ENCODE data around the gene TRIP12. TPM values are rescaled to one million over a fixed set of nuclear protein-coding genes. Genes with fewer than 3 reads are reported as not detected.

The TRIP12 gene
- total RNA-seq, 1 experiment from 2014 or later, result 368 TPM

GRCh38 chr2:229855116-229855515 lies 66.7 kb downstream of the TRIP12 start:
- BruUV-seq (replicated peaks), result no TSS peak
- H3K27me3 ChIP-seq (ENCODE audit: control insufficient read depth, insufficient read depth, low read length), result no peaks in the 10 kb centered on the region
- no peak overlapping the region for H3K4me3 ChIP-seq (ENCODE audit: low read depth in 2 of 2, low read length in 2 of 2)
- peak overlapping the region; percentile 14; the same call in 1 of the 2 replicates for H3K27ac ChIP-seq (ENCODE audit: low read length)
- peaks cover 10% of the 10 kb centered on the region; the same call in 1 of the 2 replicates for H3K4me1 ChIP-seq (ENCODE audit: control insufficient read depth, insufficient read depth, low read length)
- ChIA-PET POLR2A (no interaction called here), CTCF (no interaction called here)
- TF ChIP-seq TCF7L2 (IDR thresholded peaks at IDR 0.05; ENCODE audit: low read depth, low read length) (no peak), REST (IDR thresholded peaks at IDR 0.05; ENCODE audit: insufficient read depth in 1 of 2, low read depth in 2 of 2, low read length in 1 of 2) (no peak), SIN3A (IDR thresholded peaks at IDR 0.05; ENCODE audit: borderline replicate concordance, insufficient read depth, low read depth, low read length) (no peak), POLR2AphosphoS5 (IDR thresholded peaks at IDR 0.05; ENCODE audit: low read depth, low read length) (no peak), CTCF (IDR thresholded peaks at IDR 0.05) (no peak)
- peaks cover 24% of the 10 kb centered on the region for H3K36me3 ChIP-seq (ENCODE audit: control insufficient read depth, insufficient read depth, low read length)
- peak; percentile 27 for DNase-seq (ENCODE audit: low read depth, low spot score)
- peak; percentile 92 for ATAC-seq
- in situ Hi-C loops (cut with HindIII; ENCODE audit: low pct_unique_long_range_greater_than_20kb, low sequenced_read_pairs) (no loop called here), intact Hi-C loops (cut with micrococcal nuclease; ENCODE audit: unreplicated experiment) (no loop called here)
- H3K9me3 ChIP-seq (ENCODE audit: control insufficient read depth, insufficient read depth, low read depth, low read length), result no peaks in the 10 kb centered on the region

DNA sequence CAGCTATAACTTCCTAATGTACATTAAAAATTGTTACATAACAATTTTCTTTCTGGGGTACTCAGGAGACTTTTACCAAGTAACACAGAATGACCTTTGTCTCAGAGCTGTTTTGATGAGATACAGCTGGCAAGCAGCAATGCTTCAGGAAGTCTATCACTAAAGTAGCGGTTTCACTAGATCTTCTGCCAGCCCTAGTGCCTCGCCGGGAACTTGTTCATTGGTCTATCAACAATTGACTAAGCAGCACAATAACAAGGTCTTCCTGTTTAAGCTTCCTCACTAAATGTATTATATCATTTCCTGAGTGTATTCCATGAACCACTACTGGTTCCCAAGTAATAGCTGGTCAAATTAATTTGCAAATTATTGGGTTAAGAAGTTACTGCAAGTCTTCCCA lies 69.2 kb downstream of the TRIP12 start:
- no peak for DNase-seq (ENCODE audit: low read depth, low spot score)
- H3K4me1 ChIP-seq (ENCODE audit: control insufficient read depth, insufficient read depth, low read length), result peaks cover 21% of the 10 kb centered on the region; the same call in 1 of the 2 replicates
- peaks cover 9% of the 10 kb centered on the region; the same call in 1 of the 2 replicates for H3K36me3 ChIP-seq (ENCODE audit: control insufficient read depth, insufficient read depth, low read length)
- CTCF ChIA-PET, result no interaction called here
- BruUV-seq (replicated peaks), result TSS peak; percentile 23
- H3K9me3 ChIP-seq (ENCODE audit: control insufficient read depth, insufficient read depth, low read depth, low read length), result no peaks in the 10 kb centered on the region
- no peak for ATAC-seq
- POLR2A ChIA-PET, result interaction anchor here (0.6 kb wide), 1 partner anchor 11 kb away, joined by 5 read pairs; no protein-coding TSS in a partner anchor
- H3K4me3 ChIP-seq (ENCODE audit: low read depth in 2 of 2, low read length in 2 of 2), result no peak overlapping the region
- no peak for TF ChIP-seq SIN3A (IDR thresholded peaks at IDR 0.05; ENCODE audit: borderline replicate concordance, insufficient read depth, low read depth, low read length)
- TF ChIP-seq TCF7L2 (IDR thresholded peaks at IDR 0.05; ENCODE audit: low read depth, low read length), result no peak
- TF ChIP-seq CTCF (IDR thresholded peaks at IDR 0.05), result no peak
- no peak for TF ChIP-seq REST (IDR thresholded peaks at IDR 0.05; ENCODE audit: insufficient read depth in 1 of 2, low read depth in 2 of 2, low read length in 1 of 2)
- TF ChIP-seq POLR2AphosphoS5 (IDR thresholded peaks at IDR 0.05; ENCODE audit: low read depth, low read length), result no peak
- no peak overlapping the region for H3K27ac ChIP-seq (ENCODE audit: low read length)
- H3K27me3 ChIP-seq (ENCODE audit: control insufficient read depth, insufficient read depth, low read length), result no peaks in the 10 kb centered on the region
- in situ Hi-C loops (cut with HindIII; ENCODE audit: low pct_unique_long_range_greater_than_20kb, low sequenced_read_pairs) (no loop called here), intact Hi-C loops (cut with micrococcal nuclease; ENCODE audit: unreplicated experiment) (no loop called here)
